ENCODE data around the gene AVPR1B. TPM values are rescaled to one million over a fixed set of nuclear protein-coding genes. Genes with fewer than 3 reads are reported as not detected.

Gene AVPR1B
- total and polyA plus RNA-seq, 2 donors (not counting 3 experiments of a cell fraction or from before 2014, with no cell fraction given), result not detected

- no peak for TF ChIP-seq POLR2AphosphoS5 (IDR thresholded peaks at IDR 0.05; ENCODE audit: insufficient read depth, low read depth, low read length)
- no peak overlapping the region for H3K9ac ChIP-seq (replicated peaks; ENCODE audit: extremely low read depth, insufficient read depth, low read length)
- ChIA-PET POLR2A (no interaction called here), CTCF (interaction anchor here (0.6 kb wide), 1 partner anchor 26 kb away, joined by 3 read pairs; no protein-coding TSS in a partner anchor)
- no peak for DNase-seq (ENCODE audit: low read depth, low spot score)
- no peaks in the 10 kb centered on the region for H3K9me1 ChIP-seq (replicated peaks; ENCODE audit: control insufficient read depth, extremely low read depth, insufficient read depth, low read length)
- BruUV-seq (replicated peaks), result no TSS peak
- no peaks in the 10 kb centered on the region for H3K36me3 ChIP-seq (ENCODE audit: control insufficient read depth in 2 of 2, extremely low read depth in 1 of 2, insufficient read depth in 2 of 2, low read length in 2 of 2)
- dilution Hi-C loops (cut with MboI; ENCODE audit: extremely low pct_ligation_motif_present, low sequenced_read_pairs), result no loop called here
- H3K4me3 ChIP-seq (replicated peaks in 1 of 3; ENCODE audit: insufficient read depth in 1 of 3, low read depth in 1 of 3, low read length in 3 of 3), result no peak overlapping the region
- no peaks in the 10 kb centered on the region for H3K4me1 ChIP-seq (ENCODE audit: control insufficient read depth, extremely low read depth, insufficient read depth, low read length)
- H3K79me2 ChIP-seq (ENCODE audit: control insufficient read depth, insufficient read depth, low read length), result no peaks in the 10 kb centered on the region
- H4K20me1 ChIP-seq (replicated peaks; ENCODE audit: control insufficient read depth, extremely low read depth, insufficient read depth, low read length), result no peaks in the 10 kb centered on the region
- intact Hi-C loops (cut with micrococcal nuclease), result no loop called here
- no peaks in the 10 kb centered on the region for H3K9me3 ChIP-seq (replicated peaks; ENCODE audit: control insufficient read depth, insufficient read depth, low read length)
- H3K4me2 ChIP-seq (ENCODE audit: insufficient read depth, low read length), result no peak overlapping the region
- no peak overlapping the region for H2AFZ ChIP-seq (ENCODE audit: low read depth, low read length)
- no peak overlapping the region for H3K27ac ChIP-seq (ENCODE audit: insufficient read depth, low read depth, low read length)
- peaks cover 16 to 23% of the 10 kb centered on the region in 2 experiments for H3K27me3 ChIP-seq (ENCODE audit: control insufficient read depth in 2 of 2, insufficient read depth in 2 of 2, low read length in 2 of 2)
- FAIRE-seq, result no peak
Observed at GRCh38 chr1:206067486-206068227, 49.5 kb downstream of the AVPR1B start.

- intact Hi-C loops (cut with micrococcal nuclease), result no loop called here
- Histone ChIP-seq H3K4me2 (ENCODE audit: insufficient read depth, low read length) (no peak overlapping the region), H3K27me3 (ENCODE audit: control insufficient read depth in 2 of 2, insufficient read depth in 2 of 2, low read length in 2 of 2) (peaks cover 17 to 23% of the 10 kb centered on the region in 2 experiments), H3K9me1 (replicated peaks; ENCODE audit: control insufficient read depth, extremely low read depth, insufficient read depth, low read length) (no peaks in the 10 kb centered on the region), H4K20me1 (replicated peaks; ENCODE audit: control insufficient read depth, extremely low read depth, insufficient read depth, low read length) (no peaks in the 10 kb centered on the region), H3K36me3 (ENCODE audit: control insufficient read depth in 2 of 2, extremely low read depth in 1 of 2, insufficient read depth in 2 of 2, low read length in 2 of 2) (no peaks in the 10 kb centered on the region), H3K27ac (ENCODE audit: insufficient read depth, low read depth, low read length) (no peak overlapping the region), H3K9ac (replicated peaks; ENCODE audit: extremely low read depth, insufficient read depth, low read length) (no peak overlapping the region), H2AFZ (ENCODE audit: low read depth, low read length) (no peak overlapping the region), H3K4me3 (replicated peaks in 1 of 3; ENCODE audit: insufficient read depth in 1 of 3, low read depth in 1 of 3, low read length in 3 of 3) (no peak overlapping the region), H3K9me3 (replicated peaks; ENCODE audit: control insufficient read depth, insufficient read depth, low read length) (no peaks in the 10 kb centered on the region), H3K4me1 (ENCODE audit: control insufficient read depth, extremely low read depth, insufficient read depth, low read length) (no peaks in the 10 kb centered on the region), H3K79me2 (ENCODE audit: control insufficient read depth, insufficient read depth, low read length) (no peaks in the 10 kb centered on the region)
- ChIA-PET CTCF (interaction anchor here (1.1 kb wide), 1 partner anchor 12 kb away, joined by 3 read pairs; no protein-coding TSS in a partner anchor), POLR2A (no interaction called here)
- no TSS peak for BruUV-seq (replicated peaks)
- TF ChIP-seq GATA2 (IDR thresholded peaks at IDR 0.05; ENCODE audit: insufficient read depth, insufficient read length, low read depth, low read length) (no peak), JUN (IDR thresholded peaks at IDR 0.05; ENCODE audit: borderline replicate concordance, insufficient read depth, insufficient read length, low read depth) (no peak), MAX (IDR thresholded peaks at IDR 0.05; ENCODE audit: insufficient read depth, insufficient read length) (no peak), MYC (IDR thresholded peaks at IDR 0.05; ENCODE audit: low read depth, low read length) (no peak)
- FAIRE-seq, result no peak
- dilution Hi-C loops (cut with MboI; ENCODE audit: extremely low pct_ligation_motif_present, low sequenced_read_pairs), result no loop called here
- DNase-seq (ENCODE audit: low read depth, low spot score), result no peak
Observed at GRCh38 chr1:206066479-206067171, 50.6 kb downstream of the AVPR1B start.

All from endothelial cell of umbilical vein (primary cell).